Activated CD8-positive, alpha-beta memory T cell treated with anti-CD3 and anti-CD28 coated beads, Interleukin-2, amount 50 U/mL, for 48 hours (primary cell): Measurements from ENCODE around the gene ZNF385D.
"Not testable (repeated sequence)": the region's sequence is repeated elsewhere in the genome, so short reads cannot be mapped to it uniquely, and the experiment has no call there.

ENCODE experiments used
- DNase-seq: peaks from one replicate; pipeline ENCODE4 v3.0.0-alpha.2; 2020

ZNF385D gene

GRCh38 chr3:21434310-21434709 is 316.7 kb downstream of the ZNF385D start:
- DNase-seq: no peak

DNA sequence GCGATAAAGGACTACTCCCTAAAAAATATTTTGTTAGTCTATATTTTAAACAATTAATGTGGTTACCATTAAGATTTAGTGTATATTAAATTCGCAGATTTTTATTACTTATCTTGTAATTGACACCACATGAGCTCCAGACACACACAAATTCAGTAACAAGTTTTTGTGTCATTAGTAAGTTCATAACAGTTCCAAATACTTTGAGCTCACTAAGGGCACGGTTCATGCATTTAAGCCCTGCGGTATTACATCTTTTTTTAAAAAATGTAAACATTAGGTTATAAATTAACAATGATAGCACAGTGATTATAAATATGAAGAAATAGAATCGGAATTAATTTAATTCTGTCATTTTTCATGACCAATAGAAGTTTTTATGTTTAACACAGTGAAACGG is 317.3 kb downstream of the ZNF385D start:
- no peak for DNase-seq

DNA sequence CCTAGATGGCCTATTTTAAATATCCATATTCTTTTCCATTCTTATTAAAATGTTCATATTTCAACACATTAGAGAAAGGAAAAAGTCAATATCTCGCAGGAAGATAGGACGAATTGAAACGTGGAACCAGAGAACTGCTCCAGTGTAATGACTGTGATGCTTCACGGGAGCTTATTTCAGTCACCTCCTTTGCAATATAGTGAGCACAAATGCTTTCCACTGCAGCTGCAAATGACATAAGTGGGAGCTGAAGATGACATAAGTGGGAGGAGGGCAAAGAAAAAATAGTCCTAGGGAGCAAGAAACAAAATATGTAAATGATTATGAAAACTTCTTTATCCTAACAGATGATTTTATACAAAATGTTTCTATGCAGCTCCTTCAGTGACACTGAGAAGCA is 324.1 kb downstream of the ZNF385D start:
- DNase-seq: no peak

GRCh38 chr3:21425715-21426114 is 325.3 kb downstream of the ZNF385D start:
- no peak for DNase-seq

GRCh38 chr3:21421096-21421495 is 329.9 kb downstream of the ZNF385D start:
- DNase-seq: no peak

GRCh38 chr3:21417991-21418390 is 333.0 kb downstream of the ZNF385D start:
- DNase-seq: no peak

DNA sequence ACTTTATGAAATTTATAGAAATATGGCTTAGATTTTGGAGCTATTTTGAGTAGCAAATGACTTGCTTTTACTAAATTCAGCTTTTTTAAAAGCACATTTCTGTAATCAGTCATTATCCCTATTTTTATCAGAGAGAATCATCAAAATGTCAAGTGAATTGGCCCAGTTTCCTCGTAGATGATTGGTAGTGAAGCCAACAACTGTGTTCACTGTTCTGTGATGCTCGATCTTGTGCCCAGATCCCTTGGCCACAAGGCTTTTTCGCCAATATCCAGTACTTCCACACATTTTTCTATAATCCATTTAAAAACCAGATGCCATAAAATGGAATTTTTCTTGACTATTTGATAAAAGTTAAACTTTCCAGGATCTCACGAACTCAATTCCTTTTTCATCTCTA is 336.5 kb downstream of the ZNF385D start:
- DNase-seq: no peak

GRCh38 chr3:21411058-21411457 is 340.0 kb downstream of the ZNF385D start:
- DNase-seq: no peak

DNA sequence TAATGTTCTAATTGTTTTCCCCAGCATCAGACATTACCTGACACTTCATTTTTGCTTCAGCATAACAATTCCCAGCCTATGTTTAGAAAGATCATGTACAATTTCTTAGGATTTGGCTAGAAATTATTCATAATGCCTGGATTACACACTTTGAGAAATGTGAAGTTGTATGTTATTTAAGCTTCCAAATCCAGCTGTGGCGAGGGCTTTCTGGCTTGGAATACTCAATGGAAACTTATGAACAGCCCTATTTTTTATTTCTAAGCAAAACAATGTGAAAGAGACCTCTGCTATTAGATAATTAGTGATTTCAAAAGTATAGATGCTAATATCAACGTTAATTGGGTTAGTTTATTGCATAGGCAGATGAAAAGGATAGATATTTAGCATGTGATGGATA is 341.6 kb downstream of the ZNF385D start:
- DNase-seq: no peak

GRCh38 chr3:21407743-21408142 is 343.3 kb downstream of the ZNF385D start:
- no peak for DNase-seq

- no peak for DNase-seq
Observed at GRCh38 chr3:21405671-21406667, 345.0 kb downstream of the ZNF385D start.

GRCh38 chr3:21398461-21398860 is 352.5 kb downstream of the ZNF385D start:
- DNase-seq: no peak

GRCh38 chr3:21393683-21394311 is 357.2 kb downstream of the ZNF385D start:
- DNase-seq: no peak

- no peak for DNase-seq
Observed at GRCh38 chr3:21392526-21392925, 358.5 kb downstream of the ZNF385D start.

DNA sequence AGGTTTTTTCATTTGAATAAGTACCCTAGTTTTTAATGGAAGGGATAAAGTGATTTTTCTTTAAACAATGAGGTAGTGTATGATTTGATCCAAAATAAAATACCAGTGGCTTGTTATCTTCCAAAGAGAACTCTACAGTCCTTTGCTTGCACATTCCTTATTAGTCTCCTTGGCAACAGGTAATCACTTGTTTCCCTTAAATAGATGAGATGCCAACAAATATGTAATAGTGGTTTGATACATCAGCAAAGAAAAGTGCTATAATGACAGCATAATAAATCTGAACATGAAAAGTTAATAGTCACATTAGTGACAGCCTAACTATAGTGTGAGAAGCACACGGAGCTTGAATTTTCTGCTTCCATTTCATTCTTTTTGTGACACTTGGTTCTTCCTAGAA is 360.2 kb downstream of the ZNF385D start:
- no peak for DNase-seq

DNA sequence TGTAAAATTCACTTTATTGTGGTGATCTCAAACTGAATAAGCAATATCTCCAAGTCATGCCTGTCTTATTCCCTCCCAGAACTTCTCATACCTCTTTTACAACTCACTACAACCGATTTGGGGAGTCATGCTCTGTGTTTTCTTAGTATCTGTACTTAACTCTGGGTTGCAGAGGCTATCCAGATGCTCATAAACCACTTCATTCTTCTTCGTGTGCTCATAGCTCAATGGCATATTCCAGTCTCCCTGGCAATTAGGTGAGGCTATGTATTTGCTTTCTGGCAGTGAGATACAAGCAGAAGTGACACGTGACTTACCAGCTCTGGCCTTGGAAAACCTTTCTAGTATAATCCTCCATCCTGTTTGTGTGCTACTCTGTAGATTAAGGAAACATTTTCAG is 360.9 kb downstream of the ZNF385D start:
- DNase-seq: no peak

DNA sequence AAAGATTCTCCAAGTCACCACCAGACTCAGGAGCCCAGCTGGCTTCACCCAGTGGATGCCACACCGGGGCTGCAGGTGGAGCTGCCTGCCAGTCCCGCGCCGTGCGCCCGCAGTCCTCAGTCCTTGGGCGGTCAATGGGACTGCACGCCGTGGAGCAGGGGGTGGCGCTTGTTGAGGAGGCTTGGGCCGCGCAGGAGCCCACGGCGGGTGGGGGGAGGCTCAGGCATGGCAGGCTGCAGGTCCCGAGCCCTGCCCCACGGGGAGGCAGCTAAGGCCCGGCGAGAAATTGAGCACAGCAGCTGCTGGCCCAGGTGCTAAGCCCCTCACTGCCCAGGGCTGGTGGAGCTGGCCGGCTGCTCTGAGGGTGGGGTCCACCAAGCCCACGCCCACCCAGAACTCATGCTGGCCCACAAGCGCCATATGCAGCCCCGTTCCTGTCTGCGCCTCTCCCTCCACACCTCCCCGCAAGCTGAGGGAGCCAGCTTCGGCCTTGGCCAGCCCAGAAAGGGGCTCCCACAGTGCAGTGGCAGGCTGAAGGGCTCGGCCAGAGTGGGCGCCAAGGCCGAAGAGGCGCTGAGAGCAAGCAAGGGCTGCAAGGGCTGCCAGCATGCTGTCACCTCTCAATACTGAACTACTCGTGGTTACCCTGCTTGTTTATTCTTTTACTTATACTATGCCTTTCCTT is 363.7 kb downstream of the ZNF385D start:
- DNase-seq: not testable (repeated sequence)

GRCh38 chr3:21378036-21378435 is 373.0 kb downstream of the ZNF385D start:
- not testable (repeated sequence) for DNase-seq

GRCh38 chr3:21377071-21377769 is 373.8 kb downstream of the ZNF385D start:
- no peak for DNase-seq

GRCh38 chr3:21372316-21372715 is 378.7 kb downstream of the ZNF385D start:
- no peak for DNase-seq
